ENCODE measurements around the gene HOXA10. TPM values are rescaled to one million over a fixed set of nuclear protein-coding genes. Genes with fewer than 3 reads are reported as not detected.

HOXA10 gene
- total RNA-seq, 4 donors from 2014 or later, result 4.0 TPM; not detected in 3

GRCh38 chr7:27171637-27172314 lies 2.3 kb downstream of the HOXA10 start:
- no peak for TF ChIP-seq POLR2A (IDR thresholded peaks at IDR 0.05)
- no peak for TF ChIP-seq CTCF (IDR thresholded peaks at IDR 0.05)
- no peak for DNase-seq
- 9 to 12% methylated on average over 30 of the region's 30 CpGs for WGBS, 2 donors
- Histone ChIP-seq H3K36me3 (no peaks in the 10 kb centered on the region), H3K4me1 (peaks cover 14 to 30% of the 10 kb centered on the region in 2 donors), H3K9me3 (no peaks in the 10 kb centered on the region), H3K27me3 (peaks cover 97% of the 10 kb centered on the region), H3K4me3 (replicated peaks in 1 of 3) (no peak overlapping the region), H3K27ac (no peak overlapping the region)
- intact Hi-C loops (cut with DNase I), result loop anchor here (10.0 kb wide), 1 partner anchor 1087 kb away; no protein-coding TSS in a partner anchor

- TF ChIP-seq CTCF (IDR thresholded peaks at IDR 0.05) (no peak), POLR2A (IDR thresholded peaks at IDR 0.05) (no peak)
- 9 to 22% methylated on average over 8 of the region's 8 CpGs for WGBS, 2 donors
- no peak for DNase-seq
- intact Hi-C loops (cut with DNase I), result loop anchor here (10.0 kb wide), 1 partner anchor 1086 kb away; no protein-coding TSS in a partner anchor
- no peaks in the 10 kb centered on the region for H3K36me3 ChIP-seq
- no peak overlapping the region for H3K4me3 ChIP-seq (replicated peaks in 1 of 3)
- H3K4me1 ChIP-seq, result peaks cover 14 to 33% of the 10 kb centered on the region in 2 donors
- H3K9me3 ChIP-seq, result no peaks in the 10 kb centered on the region
- H3K27me3 ChIP-seq, result peaks cover 97% of the 10 kb centered on the region
- H3K27ac ChIP-seq, result no peak overlapping the region
Observed at GRCh38 chr7:27171325-27171636, 2.8 kb downstream of the HOXA10 start.

- H3K27ac ChIP-seq, result no peak overlapping the region
- intact Hi-C loops (cut with DNase I), result loop anchor here (10.0 kb wide), 1 partner anchor 1086 kb away; no protein-coding TSS in a partner anchor
- TF ChIP-seq CTCF (IDR thresholded peaks at IDR 0.05), result no peak
- TF ChIP-seq POLR2A (IDR thresholded peaks at IDR 0.05), result no peak
- peaks cover 97% of the 10 kb centered on the region for H3K27me3 ChIP-seq
- peaks cover 14 to 35% of the 10 kb centered on the region in 2 donors for H3K4me1 ChIP-seq
- DNase-seq, result no peak
- H3K36me3 ChIP-seq, result no peaks in the 10 kb centered on the region
- H3K4me3 ChIP-seq (replicated peaks in 1 of 3), result no peak overlapping the region
- no peaks in the 10 kb centered on the region for H3K9me3 ChIP-seq
- 18 to 20% methylated on average over 11 of the region's 11 CpGs for WGBS, 2 donors
Observed at GRCh38 chr7:27170426-27171324, 3.4 kb downstream of the HOXA10 start.

GRCh38 chr7:27169658-27170425 lies 4.3 kb downstream of the HOXA10 start:
- peaks cover 97% of the 10 kb centered on the region for H3K27me3 ChIP-seq
- DNase-seq, result no peak

More at GRCh38 chr7:27169658-27170425, 4.3 kb downstream of the HOXA10 start:
- no peaks in the 10 kb centered on the region for H3K9me3 ChIP-seq
- TF ChIP-seq POLR2A (IDR thresholded peaks at IDR 0.05), result no peak
- TF ChIP-seq CTCF (IDR thresholded peaks at IDR 0.05), result no peak
- no peak overlapping the region for H3K4me3 ChIP-seq (replicated peaks in 1 of 3)
- peaks cover 14 to 40% of the 10 kb centered on the region in 2 donors for H3K4me1 ChIP-seq
- no peak overlapping the region for H3K27ac ChIP-seq
- 10 to 11% methylated on average over 28 to 38 of the region's 46 CpGs for WGBS, 2 donors
- H3K36me3 ChIP-seq, result no peaks in the 10 kb centered on the region
- intact Hi-C loops (cut with DNase I), result loop anchor here (10.0 kb wide), 2 partner anchors 1085 to 1315 kb away; no protein-coding TSS in a partner anchor

Data from thyroid gland (tissue), 4 donors.